ENCODE results near the gene TAPT1. TPM values are rescaled to one million over a fixed set of nuclear protein-coding genes. Genes with fewer than 3 reads are reported as not detected.

TAPT1 gene
- total and polyA plus RNA-seq, 2 of the 13 experiments (the other 11 are each of a cell fraction or from before 2014, with no cell fraction given), result 24.5 to 25.3 TPM

- Histone ChIP-seq H2AFZ (ENCODE audit: low read length) (no peak overlapping the region), H3K27me3 (ENCODE audit: control insufficient read depth in 1 of 2, insufficient read depth in 2 of 2, low read length in 2 of 2) (no peaks in the 10 kb centered on the region), H3K9ac (ENCODE audit: insufficient read depth, low read depth, low read length) (no peak overlapping the region), H4K20me1 (ENCODE audit: insufficient read depth, low read length) (no peaks in the 10 kb centered on the region), H3K4me1 (ENCODE audit: insufficient read depth, low read length) (no peaks in the 10 kb centered on the region), H3K79me2 (ENCODE audit: insufficient read depth, low read length) (no peaks in the 10 kb centered on the region), H3K4me2 (ENCODE audit: low read depth, low read length) (no peak overlapping the region), H3K36me3 (replicated peaks in 1 of 2; ENCODE audit: control insufficient read depth in 1 of 2, insufficient read depth in 2 of 2, low read length in 2 of 2) (peaks cover 9 to 19% of the 10 kb centered on the region in 2 experiments), H3K27ac (ENCODE audit: extremely low read length, insufficient read depth, low read length) (no peak overlapping the region), H3K9me3 (ENCODE audit: low read length) (no peaks in the 10 kb centered on the region), H3K4me3 (replicated peaks in 1 of 3; ENCODE audit: insufficient read depth in 1 of 3, low read depth in 2 of 3, low read length in 3 of 3) (no peak overlapping the region)
- in situ Hi-C loops (cut with HindIII; ENCODE audit: extremely low pct_ligation_motif_present, low pct_unique_long_range_greater_than_20kb), result no loop called here
- DNase-seq (ENCODE audit: low spot score), result no peak
- BruUV-seq (replicated peaks), result no TSS peak
- WGBS (ENCODE audit: low lambda C conversion rate), result 98% methylated on average over 2 of the region's 2 CpGs
- CTCF ChIA-PET (ENCODE audit: low intra/inter-chr PET ratio, low total read pairs), result no interaction called here
- no peak for ATAC-seq
- peak; percentile 38; the same call in 1 of the 2 replicates for TF ChIP-seq CEBPB (IDR thresholded peaks at IDR 0.05; ENCODE audit: borderline replicate concordance, low read depth, low read length)
- TF ChIP-seq PAX8 (CRISPR knock-in tag; IDR thresholded peaks at IDR 0.05; ENCODE audit: borderline replicate concordance), result no peak
- no peak for TF ChIP-seq ZNF318 (CRISPR knock-in tag; IDR thresholded peaks at IDR 0.05)
- POLR2A ChIA-PET, result no interaction called here
- no peak for FAIRE-seq
- intact Hi-C loops (cut with micrococcal nuclease; ENCODE audit: unreplicated experiment), result no loop called here
These were observed 34.2 kb downstream of the TAPT1 start for GRCh38 chr4:16192057-16192456.

All from HepG2 (cell line).